ENCODE measurements around the gene PSKH1.
"Not testable (repeated sequence)": the region's sequence is repeated elsewhere in the genome, so short reads cannot be mapped to it uniquely, and the experiment has no call there.

PSKH1 gene

GRCh38 chr16:67892899-67893742, at the start of gene PSKH1:
TSS of gene PSKH1 (plus strand) at chr16:67893254. CDS start at chr16:67908750, 15,496 bp downstream.
- in situ Hi-C loops (cut with MboI; ENCODE audit: low sequenced_read_pairs): no loop called here

- in situ Hi-C loops (cut with MboI; ENCODE audit: low sequenced_read_pairs): no loop called here
These were observed 49.7 kb upstream of the PSKH1 start for GRCh38 chr16:67843343-67843765.

GRCh38 chr16:67844497-67844896, 48.6 kb upstream of the PSKH1 start:
- in situ Hi-C loops (cut with MboI; ENCODE audit: low sequenced_read_pairs): no loop called here

GRCh38 chr16:67845291-67846062, 47.6 kb upstream of the PSKH1 start:
- in situ Hi-C loops (cut with MboI; ENCODE audit: low sequenced_read_pairs): no loop called here

GRCh38 chr16:67846063-67846319, 47.1 kb upstream of the PSKH1 start:
- in situ Hi-C loops (cut with MboI; ENCODE audit: low sequenced_read_pairs): no loop called here

- in situ Hi-C loops (cut with MboI; ENCODE audit: low sequenced_read_pairs): no loop called here
These were observed 46.6 kb upstream of the PSKH1 start, which contains the start of gene NUTF2 for GRCh38 chr16:67846320-67847063. TSS of gene NUTF2 (plus strand) at chr16:67846933. CDS start at chr16:67865131, 18,198 bp downstream.

- in situ Hi-C loops (cut with MboI; ENCODE audit: low sequenced_read_pairs): no loop called here
These were observed 45.8 kb upstream of the PSKH1 start, which contains the start of gene CENPT for GRCh38 chr16:67847064-67847861. TSS of gene CENPT (minus strand) at chr16:67847693. CDS start at chr16:67833859, 13,834 bp downstream.

- in situ Hi-C loops (cut with MboI; ENCODE audit: low sequenced_read_pairs): no loop called here
These were observed 44.9 kb upstream of the PSKH1 start for GRCh38 chr16:67848118-67848517.

- in situ Hi-C loops (cut with MboI; ENCODE audit: low sequenced_read_pairs): no loop called here
These were observed 39.4 kb upstream of the PSKH1 start for GRCh38 chr16:67853670-67854069.

GRCh38 chr16:67855789-67856188, 37.3 kb upstream of the PSKH1 start:
- in situ Hi-C loops (cut with MboI; ENCODE audit: low sequenced_read_pairs): no loop called here

GRCh38 chr16:67856927-67857546, 36.0 kb upstream of the PSKH1 start:
- in situ Hi-C loops (cut with MboI; ENCODE audit: low sequenced_read_pairs): no loop called here

- in situ Hi-C loops (cut with MboI; ENCODE audit: low sequenced_read_pairs): no loop called here
These were observed 35.4 kb upstream of the PSKH1 start for GRCh38 chr16:67857547-67858233.

- in situ Hi-C loops (cut with MboI; ENCODE audit: low sequenced_read_pairs): no loop called here
These were observed 34.6 kb upstream of the PSKH1 start for GRCh38 chr16:67858500-67858899.

- in situ Hi-C loops (cut with MboI; ENCODE audit: low sequenced_read_pairs): no loop called here
These were observed 32.3 kb upstream of the PSKH1 start for GRCh38 chr16:67860589-67861398.

- in situ Hi-C loops (cut with MboI; ENCODE audit: low sequenced_read_pairs): no loop called here
These were observed 31.2 kb upstream of the PSKH1 start for GRCh38 chr16:67861877-67862276.

- in situ Hi-C loops (cut with MboI; ENCODE audit: low sequenced_read_pairs): no loop called here
These were observed 30.2 kb upstream of the PSKH1 start for GRCh38 chr16:67862623-67863583.

- in situ Hi-C loops (cut with MboI; ENCODE audit: low sequenced_read_pairs): not testable (repeated sequence)
These were observed 29.0 kb upstream of the PSKH1 start for GRCh38 chr16:67864044-67864443.
